ENCODE data around the gene TDRD12.

GRCh38 chr19:32673573-32673972 is 46.0 kb upstream of the TDRD12 start:
- TF ChIP-seq RAD21 (CRISPR knock-in tag; IDR thresholded peaks at IDR 0.05) (no peak), ZNF747 (CRISPR knock-in tag; IDR thresholded peaks at IDR 0.05; ENCODE audit: borderline replicate concordance) (no peak), JUND (CRISPR knock-in tag; IDR thresholded peaks at IDR 0.05) (no peak), HMGXB4 (CRISPR knock-in tag; IDR thresholded peaks at IDR 0.05; ENCODE audit: borderline replicate concordance in 1 of 2, low read depth in 1 of 2) (no peak), MTF1 (CRISPR knock-in tag; IDR thresholded peaks at IDR 0.05) (no peak), CTCF (CRISPR knock-in tag; IDR thresholded peaks at IDR 0.05) (no peak), MBNL3 (CRISPR knock-in tag; conservative IDR thresholded peaks at IDR 0.05) (no peak)

Measured in HepG2 (cell line).